HEK293T (cell line): Measurements from ENCODE around the gene INAVA.
"Not testable (repeated sequence)": the region's sequence is repeated elsewhere in the genome, so short reads cannot be mapped to it uniquely, and the experiment has no call there.

Source experiments
- CTCF ChIA-PET: fragments of 350-600 bp; formaldehyde crosslinking; extraction: SDS; loops from one replicate; lab custom pipeline; 2021; ENCODE audit warnings: antibody characterized with exemption, inconsistent platforms; lab: Yijun Ruan, JAX
- POLR2A ChIA-PET: fragments of 350-600 bp; formaldehyde crosslinking; extraction: SDS; loops from one replicate; lab custom pipeline; 2020; ENCODE audit warnings: antibody characterized with exemption, inconsistent platforms; lab: Yijun Ruan, JAX
- DNase-seq: peaks from one replicate; pipeline ENCODE4 v3.0.0; 2012; ENCODE audit warnings: mixed read lengths; ENCODE audit errors: extremely low spot score
- ARNT ChIP-seq: fragments of 450-650 bp; IDR thresholded peaks from 2 replicates; pipeline ENCODE4 v1.6.1; 2017; ENCODE audit warnings: mild to moderate bottlenecking
- BHLHE40 ChIP-seq: fragments of 450-650 bp; IDR thresholded peaks from 2 replicates; pipeline ENCODE4 v1.6.1; 2016; ENCODE audit warnings: mild to moderate bottlenecking, moderate library complexity, borderline replicate concordance
- CTBP1 ChIP-seq: fragments of 450-650 bp; IDR thresholded peaks from 2 replicates; pipeline ENCODE4 v1.6.1; 2016; ENCODE audit warnings: borderline replicate concordance
- ELF4 ChIP-seq: fragments of 450-650 bp; IDR thresholded peaks from 2 replicates; pipeline ENCODE4 v1.6.1; 2017; ENCODE audit warnings: antibody characterized with exemption
- FOXA1 ChIP-seq: fragments of 450-650 bp; IDR thresholded peaks from 2 replicates; pipeline ENCODE4 v1.6.1; 2016; ENCODE audit warnings: mild to moderate bottlenecking
- FOXK2 ChIP-seq: fragments of 450-650 bp; IDR thresholded peaks from 2 replicates; pipeline ENCODE4 v1.6.1; 2016; ENCODE audit warnings: mild to moderate bottlenecking
- FOXM1 ChIP-seq: fragments of 450-650 bp; IDR thresholded peaks from 2 replicates; pipeline ENCODE4 v1.6.1; 2017; ENCODE audit warnings: mild to moderate bottlenecking, borderline replicate concordance
- HDGF ChIP-seq: fragments of 450-650 bp; IDR thresholded peaks from 2 replicates; pipeline ENCODE4 v1.6.1; 2017; ENCODE audit warnings: antibody characterized with exemption, borderline replicate concordance
- L3MBTL2 ChIP-seq: fragments of 450-650 bp; conservative IDR thresholded peaks from 2 replicates; pipeline ENCODE4 v1.6.1; 2016; ENCODE audit warnings: mild to moderate bottlenecking
- LEF1 ChIP-seq: fragments of 450-650 bp; IDR thresholded peaks from 2 replicates; pipeline ENCODE4 v1.6.1; 2017; ENCODE audit warnings: mild to moderate bottlenecking, borderline replicate concordance
- NFRKB ChIP-seq: fragments of 450-650 bp; IDR thresholded peaks from 2 replicates; pipeline ENCODE4 v1.6.1; 2016; ENCODE audit warnings: mild to moderate bottlenecking, moderate library complexity
- PKNOX1 ChIP-seq: fragments of 450-650 bp; IDR thresholded peaks from 2 replicates; pipeline ENCODE4 v1.6.1; 2016
- SP1 ChIP-seq: fragments of 450-650 bp; IDR thresholded peaks from 2 replicates; pipeline ENCODE4 v1.6.1; 2017
- SUZ12 ChIP-seq: fragments of 450-650 bp; IDR thresholded peaks from 2 replicates; pipeline ENCODE4 v1.6.1; 2016; ENCODE audit warnings: mild to moderate bottlenecking
- TARDBP ChIP-seq: fragments of 450-650 bp; IDR thresholded peaks from 2 replicates; pipeline ENCODE4 v1.6.1; 2016
- ZNF384 ChIP-seq: fragments of 450-650 bp; IDR thresholded peaks from 2 replicates; pipeline ENCODE4 v1.6.1; 2016

Gene INAVA

DNA sequence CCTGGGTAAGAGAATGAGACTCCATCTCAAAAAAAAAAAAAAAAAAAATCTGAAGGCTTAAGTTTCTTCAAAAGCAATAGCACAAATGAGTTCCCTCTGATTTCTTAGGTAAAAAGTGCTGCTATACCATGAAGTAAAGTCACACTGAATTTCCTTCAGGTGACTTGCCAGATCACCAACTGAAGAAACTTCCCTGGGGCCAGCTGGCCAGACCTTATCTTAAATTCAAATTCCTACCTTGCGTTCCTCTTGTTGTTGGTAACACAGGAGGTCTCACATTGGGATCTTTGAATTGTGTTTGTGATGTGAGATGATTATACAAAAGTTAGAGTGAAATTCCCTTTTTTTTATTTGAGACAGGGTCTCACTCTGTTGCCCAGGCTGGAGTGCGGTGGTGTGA, 11.8 kb downstream of the INAVA start:
- no peak for DNase-seq
- POLR2A ChIA-PET, result no interaction called here
- CTCF ChIA-PET, result interaction anchor here (1.2 kb wide), 1 partner anchor 65 kb away, joined by 3 read pairs; no protein-coding TSS in a partner anchor
- TF ChIP-seq FOXK2, result no peak
- TF ChIP-seq HDGF, result no peak

DNA sequence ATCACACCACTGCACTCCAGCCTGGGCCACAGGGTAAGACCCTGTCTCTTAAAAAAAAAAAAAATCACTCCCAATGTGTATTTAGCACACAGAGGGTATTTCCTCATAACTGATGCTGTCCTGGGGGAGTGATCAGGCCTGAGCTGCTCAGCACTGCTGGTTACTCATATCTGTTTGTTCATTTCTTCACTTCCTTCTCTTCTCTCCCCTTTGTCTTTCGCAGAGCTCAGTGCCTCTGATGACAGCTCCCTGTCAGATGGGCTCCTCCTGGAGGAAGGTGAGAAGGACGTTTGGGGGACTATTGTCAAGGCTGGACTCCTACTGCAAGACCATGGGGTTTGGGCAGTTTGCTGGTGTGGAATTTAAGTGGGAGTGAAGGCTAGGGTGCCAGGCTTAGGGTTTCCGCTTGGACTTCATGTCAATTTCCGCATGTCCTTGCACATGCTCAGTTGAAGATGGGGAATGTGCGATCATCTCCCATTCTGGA, 13.0 kb downstream of the INAVA start:
- TF ChIP-seq ELF4, result no peak
- no peak for TF ChIP-seq SP1
- TF ChIP-seq PKNOX1, result no peak
- TF ChIP-seq L3MBTL2, result no peak
- TF ChIP-seq HDGF, result no peak
- TF ChIP-seq LEF1, result no peak
- TF ChIP-seq BHLHE40, result no peak
- no peak for TF ChIP-seq TARDBP
- TF ChIP-seq SUZ12, result no peak
- TF ChIP-seq ARNT, result no peak
- no peak for TF ChIP-seq FOXK2
- no peak for TF ChIP-seq NFRKB
- no peak for TF ChIP-seq FOXA1
- no peak for TF ChIP-seq CTBP1
- no peak for TF ChIP-seq FOXM1
- no peak for TF ChIP-seq ZNF384
- ChIA-PET POLR2A (no interaction called here), CTCF (interaction anchor here (1.2 kb wide), 1 partner anchor 64 kb away, joined by 3 read pairs; no protein-coding TSS in a partner anchor)
- no peak for DNase-seq

- CTCF ChIA-PET, result interaction anchor here (0.6 kb wide), 1 partner anchor 213 kb away, joined by 3 read pairs; no protein-coding TSS in a partner anchor
- POLR2A ChIA-PET, result no interaction called here
- DNase-seq, result no peak
- TF ChIP-seq PKNOX1 (no peak), FOXA1 (no peak), ARNT (no peak), HDGF (no peak), L3MBTL2 (no peak), CTBP1 (no peak), NFRKB (no peak), FOXK2 (no peak), SP1 (no peak), TARDBP (no peak)
Measured at GRCh38 chr1:200908191-200908868, 13.6 kb downstream of the INAVA start.

- CTCF ChIA-PET, result interaction anchor here (0.6 kb wide), 1 partner anchor 212 kb away, joined by 3 read pairs; no protein-coding TSS in a partner anchor
Measured at GRCh38 chr1:200909071-200909470, 14.4 kb downstream of the INAVA start.

DNA sequence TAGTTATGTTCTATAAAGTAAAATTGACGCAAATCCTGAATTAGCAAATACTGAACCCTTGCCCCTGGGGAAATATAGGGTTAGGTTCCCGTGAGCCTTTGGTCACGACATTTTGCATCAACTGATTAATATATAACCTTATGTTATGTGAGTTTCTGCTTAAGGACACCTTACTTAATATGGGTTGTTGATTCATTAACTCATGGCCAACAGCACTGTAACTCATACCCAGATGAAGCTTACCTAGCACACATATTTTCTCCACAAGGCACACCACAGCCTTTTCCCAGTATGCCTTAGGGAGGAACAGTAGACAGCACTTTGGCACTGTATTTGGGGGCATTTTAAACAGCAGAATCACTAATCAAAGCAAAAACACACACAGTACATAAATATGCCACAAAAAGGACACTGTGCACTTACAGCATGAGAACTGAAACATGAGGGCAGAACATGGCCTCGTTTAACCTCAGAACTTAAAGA, 15.1 kb downstream of the INAVA start:
- POLR2A ChIA-PET, result no interaction called here
- CTCF ChIA-PET, result no interaction called here

More at GRCh38 chr1:200909071-200909470, 14.4 kb downstream of the INAVA start:
- POLR2A ChIA-PET, result no interaction called here
- DNase-seq, result no peak
- TF ChIP-seq FOXM1 (no peak), FOXK2 (no peak), ZNF384 (no peak), ELF4 (no peak), PKNOX1 (no peak)

GRCh38 chr1:200911361-200911760, 16.7 kb downstream of the INAVA start:
- CTCF ChIA-PET, result no interaction called here
- POLR2A ChIA-PET, result no interaction called here
- DNase-seq, result no peak
- TF ChIP-seq PKNOX1 (no peak), BHLHE40 (no peak), NFRKB (no peak), SP1 (no peak), SUZ12 (no peak), ZNF384 (no peak), FOXA1 (no peak), LEF1 (no peak)

More for the DNA sequence above, 15.1 kb downstream of the INAVA start:
- TF ChIP-seq FOXK2 (no peak), LEF1 (no peak), HDGF (no peak), ZNF384 (no peak), PKNOX1 (no peak), SP1 (no peak), ELF4 (no peak)
- no peak for DNase-seq

GRCh38 chr1:200911936-200912335, 17.2 kb downstream of the INAVA start:
- POLR2A ChIA-PET, CTCF ChIA-PET, DNase-seq: not testable (repeated sequence)
